Lower leg skin (tissue), 3 donors: Measurements from ENCODE around the gene TDRD7.

Source experiments
- CTCF ChIP-seq, 3 donors: fragments of 450-650 bp; IDR thresholded peaks; one replicate each; pipeline ENCODE4 v1.5.1; 2016; ENCODE audit warnings: antibody characterized with exemption in 3 of 3, mild to moderate bottlenecking in 3 of 3, moderate library complexity in 2 of 3
- POLR2A ChIP-seq, 2 donors: fragments of 450-650 bp; IDR thresholded peaks; one replicate each; pipeline ENCODE4 v1.6.1; 2016 to 2017; ENCODE audit warnings: antibody characterized with exemption in 2 of 2, mild to moderate bottlenecking in 1 of 2, moderate library complexity in 1 of 2

GRCh38 chr9:97437051-97437600 is 25.2 kb downstream of the TDRD7 start:
- TF ChIP-seq CTCF (IDR thresholded peaks at IDR 0.05) (no peak), POLR2A (IDR thresholded peaks at IDR 0.05) (no peak)
